ENCODE results near the gene ACSL6.
"Not testable (repeated sequence)": the region's sequence is repeated elsewhere in the genome, so short reads cannot be mapped to it uniquely, and the experiment has no call there.

The ACSL6 gene

GRCh38 chr5:131926168-131926567 lies 85.3 kb downstream of the ACSL6 start:
- DNase-seq = no peak

- no peak for DNase-seq
Observed at GRCh38 chr5:131916481-131916880, 95.0 kb downstream of the ACSL6 start.

DNA sequence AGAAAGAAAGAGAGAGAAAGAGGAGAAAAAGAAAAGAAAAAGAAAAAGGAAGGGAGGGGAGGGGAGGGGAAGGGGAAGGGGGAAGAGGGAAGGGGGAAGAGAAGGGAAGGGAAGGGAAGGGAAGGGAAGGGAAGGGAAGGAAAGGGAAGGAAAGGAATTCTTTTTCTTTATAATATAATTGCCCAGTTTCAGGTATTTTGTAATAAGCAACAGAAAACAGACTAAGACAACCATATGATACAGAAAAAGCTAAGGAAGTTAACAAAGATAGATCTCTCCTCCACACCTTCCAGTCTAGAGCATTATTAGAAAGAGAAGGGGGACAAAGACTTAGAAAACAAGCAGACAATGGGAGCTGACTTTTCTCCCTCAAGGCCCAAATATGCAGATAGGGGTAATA lies 97.0 kb downstream of the ACSL6 start:
- no peak for DNase-seq

DNA sequence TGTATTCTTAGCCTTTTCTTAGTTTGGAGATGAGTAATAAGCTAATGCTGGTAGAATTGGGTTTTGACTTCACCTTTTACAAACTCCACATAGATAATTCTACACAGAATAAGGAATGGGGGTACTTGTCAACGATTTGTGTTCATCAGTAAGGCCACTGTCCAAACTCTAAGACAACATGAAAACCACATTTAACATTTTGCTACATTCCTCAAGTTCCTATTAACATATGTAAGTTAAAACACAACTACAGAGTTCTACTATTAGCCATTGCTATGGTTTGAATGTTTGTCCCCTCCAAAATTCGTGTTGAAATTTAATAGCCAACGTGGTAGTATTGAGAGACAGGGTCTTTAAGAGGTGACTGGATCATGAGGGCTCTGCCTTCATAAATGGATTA lies 97.9 kb downstream of the ACSL6 start:
- no peak for DNase-seq

- no peak for DNase-seq
Observed at GRCh38 chr5:131906668-131907067, 104.8 kb downstream of the ACSL6 start.

DNA sequence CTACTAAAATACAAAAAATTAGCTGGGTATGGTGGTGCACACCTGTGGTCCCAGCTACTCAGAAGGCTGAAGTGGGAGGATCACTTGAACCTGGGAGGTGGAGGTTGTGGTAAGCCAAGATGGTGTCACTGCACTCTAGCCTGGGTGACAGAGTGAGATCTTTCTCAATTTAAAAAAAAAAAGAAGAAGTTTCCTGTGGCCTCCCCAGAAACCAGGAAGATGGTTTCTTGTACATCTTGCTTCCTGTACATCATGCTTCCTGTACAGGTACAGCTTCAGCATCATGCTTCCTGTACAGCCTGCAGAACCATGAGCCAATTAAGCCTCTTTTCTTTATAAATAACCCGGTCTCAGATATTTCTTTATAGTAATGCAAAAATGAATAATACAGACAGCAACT lies 109.2 kb downstream of the ACSL6 start:
- not testable (repeated sequence) for DNase-seq
